Measurements from ENCODE around the gene IMPDH2. TPM values are rescaled to one million over a fixed set of nuclear protein-coding genes. Genes with fewer than 3 reads are reported as not detected.

IMPDH2 gene
- total and polyA plus RNA-seq, 9 donors = 211 to 290 (median 254) TPM

DNA sequence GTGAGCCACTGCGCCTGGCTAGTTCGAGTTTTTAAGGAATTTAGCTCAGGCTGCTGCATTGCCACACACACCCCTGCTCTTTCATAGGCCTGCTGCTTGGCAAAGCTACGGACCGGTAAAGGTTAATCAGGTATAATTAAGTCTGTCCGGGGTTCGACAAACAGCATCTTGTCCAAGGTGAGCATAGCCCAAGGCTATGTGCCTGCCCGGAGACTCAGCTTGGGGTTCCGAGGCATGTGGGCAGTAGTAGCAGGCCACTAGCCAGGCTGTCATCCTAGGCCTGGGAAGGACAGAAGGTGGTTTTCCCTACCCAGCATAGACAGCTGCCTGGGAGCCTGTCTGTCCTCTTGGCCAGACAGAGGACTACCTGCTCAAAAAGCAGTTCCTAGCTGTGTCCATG lies 32.6 kb downstream of the IMPDH2 start:
- peaks cover 2% of the 10 kb centered on the region for H3K4me1 ChIP-seq (ENCODE audit: control insufficient read depth, insufficient read depth, low read length)
- H3K4me3 ChIP-seq (ENCODE audit: low read length) = no peak overlapping the region
- no peaks in the 10 kb centered on the region for H3K9me3 ChIP-seq (replicated peaks; ENCODE audit: control insufficient read depth, low read depth, low read length)
- DNase-seq = no peak
- H3K27me3 ChIP-seq (ENCODE audit: control insufficient read depth, insufficient read depth, low read length) = no peaks in the 10 kb centered on the region
- H3K36me3 ChIP-seq (ENCODE audit: control insufficient read depth, insufficient read depth, low read length) = peaks cover 13% of the 10 kb centered on the region
- WGBS (ENCODE audit: insufficient coverage) = 89% methylated on average over 8 of the region's 8 CpGs
- H3K27ac ChIP-seq (ENCODE audit: low read length) = no peak overlapping the region

DNA sequence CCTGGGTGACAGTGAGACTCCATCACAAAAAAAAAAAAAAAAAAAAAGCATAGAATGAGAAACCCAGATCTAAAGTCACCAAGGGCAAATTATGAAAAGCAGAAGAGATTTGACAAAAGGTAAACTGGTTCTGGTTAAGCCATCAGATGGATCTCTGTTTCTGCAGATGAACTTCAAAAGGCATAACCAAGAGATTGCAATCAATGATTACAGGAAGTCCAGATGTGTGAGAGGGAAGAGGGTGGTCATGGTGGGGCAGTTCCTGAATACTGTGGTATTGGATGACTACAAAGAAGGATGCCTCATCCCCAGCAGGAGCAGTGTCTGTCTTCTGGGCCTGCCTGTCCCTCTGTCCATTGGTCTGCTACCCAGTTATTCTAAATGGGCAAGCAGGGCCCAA lies 35.4 kb downstream of the IMPDH2 start:
- Histone ChIP-seq H3K4me1 (ENCODE audit: control insufficient read depth, insufficient read depth, low read length) (peaks cover 19% of the 10 kb centered on the region), H3K27ac (ENCODE audit: low read length) (no peak overlapping the region), H3K4me3 (ENCODE audit: low read length) (no peak overlapping the region), H3K9me3 (replicated peaks; ENCODE audit: control insufficient read depth, low read depth, low read length) (no peaks in the 10 kb centered on the region), H3K36me3 (ENCODE audit: control insufficient read depth, insufficient read depth, low read length) (peaks cover 13% of the 10 kb centered on the region), H3K27me3 (ENCODE audit: control insufficient read depth, insufficient read depth, low read length) (no peaks in the 10 kb centered on the region)
- DNase-seq = no peak

DNA sequence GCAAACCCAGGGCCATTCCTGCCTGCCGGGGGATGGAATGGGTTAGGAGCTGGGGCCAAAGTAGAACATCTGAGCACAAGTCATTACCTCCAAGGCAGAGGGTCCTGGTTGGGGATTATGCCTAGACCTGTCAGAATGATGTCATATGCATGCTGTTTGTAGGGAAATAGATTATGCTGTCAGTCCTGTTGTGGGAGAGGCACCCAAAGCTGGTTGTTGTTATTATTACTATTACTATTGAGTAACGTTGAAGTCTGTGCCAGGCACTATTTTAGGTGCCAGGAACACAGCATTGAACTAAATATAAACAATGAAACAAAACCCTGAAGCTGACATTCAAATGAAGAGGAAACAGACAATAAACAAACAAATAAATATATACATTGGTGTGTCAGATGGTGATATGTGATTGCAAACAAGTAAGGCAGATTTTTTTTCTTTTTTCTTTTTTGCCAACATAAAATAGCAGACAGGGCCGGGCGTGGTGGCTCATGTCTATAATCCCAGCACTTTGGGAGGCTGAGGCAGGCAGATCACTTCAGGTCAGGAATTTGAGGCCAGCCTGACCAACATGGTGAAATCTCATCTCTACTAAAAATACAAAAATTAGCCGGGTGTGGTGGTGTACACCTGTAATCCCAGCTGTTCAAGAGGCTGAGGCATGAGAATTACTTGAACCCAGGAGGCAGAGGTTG lies 37.2 kb downstream of the IMPDH2 start:
- Histone ChIP-seq H3K4me3 (ENCODE audit: low read length) (no peak overlapping the region), H3K27me3 (ENCODE audit: control insufficient read depth, insufficient read depth, low read length) (no peaks in the 10 kb centered on the region), H3K9me3 (replicated peaks; ENCODE audit: control insufficient read depth, low read depth, low read length) (no peaks in the 10 kb centered on the region), H3K36me3 (ENCODE audit: control insufficient read depth, insufficient read depth, low read length) (peaks cover 11% of the 10 kb centered on the region), H3K27ac (ENCODE audit: low read length) (no peak overlapping the region), H3K4me1 (ENCODE audit: control insufficient read depth, insufficient read depth, low read length) (peaks cover 19% of the 10 kb centered on the region)
- 94% methylated on average over 3 of the region's 5 CpGs for WGBS (ENCODE audit: insufficient coverage)
- DNase-seq = no peak

DNA sequence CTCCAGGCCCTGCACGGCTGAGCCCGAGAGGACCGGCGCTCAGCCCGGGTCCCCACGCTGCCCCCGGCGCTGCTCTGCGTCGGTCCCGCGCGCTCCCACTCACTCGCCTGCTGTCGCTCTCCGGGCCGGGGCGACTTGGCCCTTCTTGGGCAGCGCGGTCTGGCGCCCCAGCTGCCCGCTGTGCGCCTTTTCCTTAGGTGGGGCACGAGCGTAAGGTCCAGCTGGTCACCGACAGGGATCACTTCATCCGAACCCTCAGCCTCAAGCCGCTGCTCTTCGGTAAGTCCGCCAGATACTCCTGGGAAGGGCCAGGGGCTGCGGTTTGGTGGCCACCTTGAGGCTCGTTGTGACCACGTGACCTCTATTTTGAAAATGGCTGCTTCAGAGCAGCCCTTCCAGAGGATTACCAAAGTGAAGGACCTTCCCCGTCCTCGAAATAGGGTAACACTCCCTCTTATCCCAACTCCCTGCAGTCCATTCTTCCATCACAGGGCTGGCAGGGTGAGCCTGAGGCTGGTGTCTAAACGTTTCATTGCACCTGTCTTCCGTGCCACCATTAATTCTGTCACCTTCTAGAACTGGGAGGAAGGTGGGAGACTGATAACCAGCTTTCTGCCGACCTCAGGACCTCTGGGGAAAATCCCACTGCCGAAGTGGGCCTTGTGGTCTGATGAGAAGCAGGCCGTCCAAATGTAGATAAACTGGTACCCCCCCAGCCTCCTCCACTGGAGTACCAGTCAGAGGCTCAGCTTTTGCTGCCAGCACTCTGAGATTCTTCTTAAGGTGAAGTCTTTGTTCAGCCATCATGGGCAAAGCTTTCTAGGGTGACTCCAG lies 38.3 kb downstream of the IMPDH2 start:
- 4% methylated on average over 36 of the region's 40 CpGs for WGBS (ENCODE audit: insufficient coverage)
- no peak for DNase-seq
- Histone ChIP-seq H3K27me3 (ENCODE audit: control insufficient read depth, insufficient read depth, low read length) (no peaks in the 10 kb centered on the region), H3K27ac (ENCODE audit: low read length) (peak overlapping the region; percentile 9), H3K4me1 (ENCODE audit: control insufficient read depth, insufficient read depth, low read length) (peaks cover 19% of the 10 kb centered on the region), H3K9me3 (replicated peaks; ENCODE audit: control insufficient read depth, low read depth, low read length) (no peaks in the 10 kb centered on the region), H3K36me3 (ENCODE audit: control insufficient read depth, insufficient read depth, low read length) (peaks cover 7% of the 10 kb centered on the region), H3K4me3 (ENCODE audit: low read length) (peak overlapping the region; percentile 70)

DNA sequence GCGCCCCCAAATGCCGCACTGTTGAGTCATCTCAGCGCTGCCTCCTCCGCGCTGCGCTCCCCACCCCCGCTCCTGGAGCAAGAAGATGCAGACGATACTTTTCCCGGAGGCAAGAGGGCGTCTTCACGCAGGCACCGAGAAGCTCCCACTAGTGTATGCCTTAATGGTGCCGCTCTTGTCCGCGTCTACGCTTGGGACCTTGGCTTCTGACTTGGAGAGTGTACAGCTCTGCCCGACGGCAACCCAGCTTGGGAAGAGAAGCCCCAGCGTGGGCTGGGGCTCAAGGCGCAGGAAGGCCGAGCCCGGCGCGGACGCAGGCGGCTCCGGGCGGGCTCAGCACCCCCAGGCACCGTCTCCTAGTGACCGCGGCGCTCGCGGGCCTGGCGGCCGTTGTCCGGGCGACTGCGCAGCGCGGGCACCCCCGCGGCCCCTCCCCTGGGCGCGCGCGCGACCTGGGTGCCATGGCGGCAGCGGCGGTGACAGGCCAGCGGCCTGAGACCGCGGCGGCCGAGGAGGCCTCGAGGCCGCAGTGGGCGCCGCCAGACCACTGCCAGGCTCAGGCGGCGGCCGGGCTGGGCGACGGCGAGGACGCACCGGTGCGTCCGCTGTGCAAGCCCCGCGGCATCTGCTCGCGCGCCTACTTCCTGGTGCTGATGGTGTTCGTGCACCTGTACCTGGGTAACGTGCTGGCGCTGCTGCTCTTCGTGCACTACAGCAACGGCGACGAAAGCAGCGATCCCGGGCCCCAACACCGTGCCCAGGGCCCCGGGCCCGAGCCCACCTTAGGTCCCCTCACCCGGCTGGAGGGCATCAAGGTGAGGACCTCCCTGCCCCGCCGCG lies 39.2 kb downstream of the IMPDH2 start, which contains the start of gene P4HTM:
Gene P4HTM (plus strand): TSS at position 446 of the 840 bp plus-strand sequence. CDS start 16 bp downstream, at position 462.
- WGBS (ENCODE audit: insufficient coverage) = under 1% methylated on average over 91 of the region's 91 CpGs
- H3K27me3 ChIP-seq (ENCODE audit: control insufficient read depth, insufficient read depth, low read length) = no peaks in the 10 kb centered on the region
- peak within 1 kb of the TSS; percentile 70 for H3K4me3 ChIP-seq (ENCODE audit: low read length)
- peak; percentile 95 for DNase-seq
- no peaks in the 10 kb centered on the region for H3K9me3 ChIP-seq (replicated peaks; ENCODE audit: control insufficient read depth, low read depth, low read length)
- H3K4me1 ChIP-seq (ENCODE audit: control insufficient read depth, insufficient read depth, low read length) = peaks cover 19% of the 10 kb centered on the region
- peaks cover 16% of the 10 kb centered on the region for H3K36me3 ChIP-seq (ENCODE audit: control insufficient read depth, insufficient read depth, low read length)
- H3K27ac ChIP-seq (ENCODE audit: low read length) = peak within 1 kb of the TSS; percentile 94

DNA sequence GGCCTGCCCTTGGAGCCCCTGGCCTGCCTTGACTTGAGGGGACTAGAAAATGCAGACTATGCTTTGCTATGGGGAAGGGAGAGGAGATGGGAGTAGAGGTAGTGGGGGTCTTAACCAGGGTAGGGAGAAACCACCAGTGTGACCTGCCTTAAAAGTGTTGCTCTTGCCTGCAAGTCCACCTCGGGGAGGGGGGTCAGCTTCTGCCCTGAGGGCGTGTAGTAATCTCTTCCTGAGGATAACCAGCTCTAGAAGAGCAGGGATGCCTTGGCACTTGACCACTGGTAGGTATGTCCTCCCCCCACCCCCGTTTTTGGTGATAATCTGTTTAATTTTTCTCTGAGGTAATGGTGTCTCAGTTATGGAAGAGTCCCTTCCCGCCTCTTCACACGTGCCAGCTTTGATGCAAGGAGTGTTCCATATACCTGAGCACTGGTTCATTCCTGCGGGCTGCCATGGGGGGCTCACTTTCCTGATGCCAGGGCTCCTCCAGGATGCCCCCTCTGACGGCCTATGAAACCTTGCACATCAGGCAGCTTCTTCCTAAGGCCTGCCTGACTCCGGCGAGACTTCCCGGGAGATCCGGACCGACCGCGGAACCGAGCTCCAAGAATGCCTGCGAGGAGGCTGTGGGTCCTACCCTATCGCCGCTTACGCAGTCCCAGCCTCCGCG lies 39.9 kb downstream of the IMPDH2 start:
- no peaks in the 10 kb centered on the region for H3K9me3 ChIP-seq (replicated peaks; ENCODE audit: control insufficient read depth, low read depth, low read length)
- no peak for DNase-seq
- H3K4me3 ChIP-seq (ENCODE audit: low read length) = peak overlapping the region; percentile 63
- H3K4me1 ChIP-seq (ENCODE audit: control insufficient read depth, insufficient read depth, low read length) = peaks cover 19% of the 10 kb centered on the region
- no peaks in the 10 kb centered on the region for H3K27me3 ChIP-seq (ENCODE audit: control insufficient read depth, insufficient read depth, low read length)
- peaks cover 22% of the 10 kb centered on the region for H3K36me3 ChIP-seq (ENCODE audit: control insufficient read depth, insufficient read depth, low read length)
- under 1% methylated on average over 16 of the region's 21 CpGs for WGBS (ENCODE audit: insufficient coverage)
- H3K27ac ChIP-seq (ENCODE audit: low read length) = peak overlapping the region; percentile 94

DNA sequence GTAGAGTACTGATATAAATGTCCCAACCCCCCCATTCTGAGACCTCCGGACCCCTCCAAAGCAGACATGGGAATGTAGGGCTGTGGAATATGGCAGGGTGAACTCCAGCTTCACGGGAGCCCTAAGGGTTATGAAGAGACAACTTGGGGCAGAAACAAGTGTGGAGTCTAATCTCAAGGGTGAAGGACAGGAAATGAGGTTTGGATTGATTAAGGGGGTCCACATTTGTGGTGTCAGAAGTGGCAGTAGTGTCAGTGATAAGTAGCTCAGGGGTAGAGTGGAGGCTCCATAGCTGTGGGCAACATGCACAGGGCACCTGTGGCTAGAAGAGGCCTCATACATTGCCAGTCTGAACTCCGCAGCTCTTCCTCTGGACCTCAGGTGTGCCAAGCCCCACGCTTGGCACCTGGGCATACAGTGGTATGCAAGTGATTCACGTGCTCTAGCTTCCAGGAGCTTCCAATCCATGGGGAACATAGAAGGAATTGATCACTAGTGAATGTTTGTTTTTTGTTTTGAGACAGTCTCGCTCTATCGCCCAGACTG lies 43.3 kb downstream of the IMPDH2 start:
- Histone ChIP-seq H3K9me3 (replicated peaks; ENCODE audit: control insufficient read depth, low read depth, low read length) (no peaks in the 10 kb centered on the region), H3K27me3 (ENCODE audit: control insufficient read depth, insufficient read depth, low read length) (no peaks in the 10 kb centered on the region), H3K27ac (ENCODE audit: low read length) (no peak overlapping the region), H3K36me3 (ENCODE audit: control insufficient read depth, insufficient read depth, low read length) (peaks cover 47% of the 10 kb centered on the region), H3K4me1 (ENCODE audit: control insufficient read depth, insufficient read depth, low read length) (peaks cover 11% of the 10 kb centered on the region), H3K4me3 (ENCODE audit: low read length) (no peak overlapping the region)
- 89% methylated on average over 5 of the region's 7 CpGs for WGBS (ENCODE audit: insufficient coverage)
- DNase-seq = no peak

DNA sequence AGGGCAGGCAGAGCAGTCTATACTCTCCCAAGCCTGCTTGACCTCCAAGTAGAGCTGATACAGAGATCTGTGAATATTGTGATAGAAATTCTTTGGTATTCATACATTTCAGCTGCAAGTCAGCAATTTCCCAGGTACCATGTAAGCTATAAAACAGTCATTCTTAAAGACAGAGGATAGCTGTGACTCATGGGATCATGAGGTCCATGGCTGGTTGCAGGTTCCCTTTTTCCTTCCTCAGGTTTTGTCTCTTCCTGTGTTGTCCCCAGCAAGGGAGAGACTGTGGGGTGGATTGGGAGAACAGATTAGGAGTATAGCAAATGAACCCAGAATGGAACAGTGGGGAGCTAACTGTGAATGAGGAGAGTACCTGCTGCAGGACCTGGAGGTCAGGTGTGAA lies 44.5 kb downstream of the IMPDH2 start:
- Histone ChIP-seq H3K4me1 (ENCODE audit: control insufficient read depth, insufficient read depth, low read length) (peaks cover 8% of the 10 kb centered on the region), H3K27me3 (ENCODE audit: control insufficient read depth, insufficient read depth, low read length) (no peaks in the 10 kb centered on the region), H3K4me3 (ENCODE audit: low read length) (no peak overlapping the region), H3K9me3 (replicated peaks; ENCODE audit: control insufficient read depth, low read depth, low read length) (no peaks in the 10 kb centered on the region), H3K27ac (ENCODE audit: low read length) (no peak overlapping the region), H3K36me3 (ENCODE audit: control insufficient read depth, insufficient read depth, low read length) (peaks cover 57% of the 10 kb centered on the region)
- DNase-seq = no peak

DNA sequence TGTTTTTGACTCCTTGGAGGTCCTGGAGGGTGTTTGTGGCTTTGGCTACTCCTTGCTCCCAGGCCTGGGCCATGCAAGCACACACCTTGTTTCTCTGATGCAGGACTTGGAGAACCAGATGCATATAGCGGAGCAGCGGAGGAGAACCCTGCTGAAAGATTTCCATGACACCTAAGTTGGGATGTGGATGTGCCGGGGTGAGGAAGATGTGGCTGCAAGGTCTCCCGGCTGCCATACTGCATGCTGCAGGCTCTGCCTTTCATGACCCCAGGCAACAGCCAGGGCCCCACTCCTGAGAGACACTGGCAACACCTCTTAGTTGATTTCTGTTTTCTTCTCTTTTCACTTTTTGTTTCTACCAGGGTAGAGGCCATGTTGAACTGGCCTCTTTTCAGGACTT lies 46.1 kb downstream of the IMPDH2 start:
- no peaks in the 10 kb centered on the region for H3K4me1 ChIP-seq (ENCODE audit: control insufficient read depth, insufficient read depth, low read length)
- no peak for DNase-seq
- 83% methylated on average over 1 of the region's 4 CpGs for WGBS (ENCODE audit: insufficient coverage)
- H3K27me3 ChIP-seq (ENCODE audit: control insufficient read depth, insufficient read depth, low read length) = no peaks in the 10 kb centered on the region
- H3K27ac ChIP-seq (ENCODE audit: low read length) = no peak overlapping the region
- no peak overlapping the region for H3K4me3 ChIP-seq (ENCODE audit: low read length)
- peaks cover 70% of the 10 kb centered on the region for H3K36me3 ChIP-seq (ENCODE audit: control insufficient read depth, insufficient read depth, low read length)
- no peaks in the 10 kb centered on the region for H3K9me3 ChIP-seq (replicated peaks; ENCODE audit: control insufficient read depth, low read depth, low read length)
